HTERT RPE-1 (cell line): ENCODE measurements around the gene TSTD2.

Experiments used
- in situ Hi-C: fragments of 300-500 bp; cut with MboI; formaldehyde crosslinking; loops from 4 replicates; pipeline ENCODE4 v1.14.3; 2020; ENCODE audit warnings: low sequenced_read_pairs

The TSTD2 gene

DNA sequence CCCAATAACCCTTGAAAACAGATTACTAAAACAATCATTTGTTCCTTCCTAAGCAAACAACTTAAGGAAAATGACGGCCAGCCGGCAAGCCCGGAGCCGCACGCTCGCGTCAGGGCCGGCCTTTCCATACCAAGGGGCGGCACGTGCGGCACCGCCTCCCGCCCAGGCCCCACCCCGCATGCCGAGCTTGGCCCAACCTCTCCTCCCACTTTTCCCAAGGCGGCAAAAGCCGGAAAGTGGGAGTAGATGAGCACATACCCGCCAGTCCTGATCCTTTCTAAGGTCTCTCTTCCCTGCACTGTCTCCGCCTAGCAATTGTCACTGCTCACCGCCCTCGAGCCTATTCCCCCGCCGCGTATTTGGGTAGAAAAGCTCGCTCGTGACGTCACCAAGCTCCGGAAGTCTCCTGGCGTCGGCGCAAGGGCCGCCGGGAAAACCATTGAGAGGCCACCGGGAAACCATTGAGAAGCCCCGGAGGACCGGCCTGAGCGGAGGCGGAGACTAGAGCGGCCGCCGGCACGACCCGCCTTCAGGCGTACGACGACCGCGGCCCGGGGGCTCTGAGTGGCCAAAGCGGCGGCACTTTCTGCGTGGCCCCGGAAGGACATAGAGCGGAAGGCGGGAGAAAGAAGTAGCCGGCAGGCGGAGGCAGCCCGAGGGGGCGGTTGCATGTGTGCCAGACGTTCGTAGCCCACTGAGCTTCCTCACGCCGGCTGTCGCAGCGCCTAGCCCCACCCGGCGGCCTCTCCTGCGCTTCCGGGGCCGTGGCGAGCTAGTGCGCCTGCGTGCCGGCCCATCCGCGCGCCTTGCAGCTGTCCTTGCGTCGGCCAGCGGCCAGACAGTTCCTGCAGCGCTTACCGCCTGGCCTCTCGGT, at the start of gene TSTD2, which contains the start of gene NCBP1:
TSTD2 (minus strand) TSS at position 384 of the 874 bp plus-strand sequence. CDS start 5,806 bp downstream, outside the sequence.
NCBP1 (plus strand) TSS at position 837 of the 874 bp plus-strand sequence. CDS start 61 bp downstream, outside the sequence.
- in situ Hi-C loops = no loop called here

DNA sequence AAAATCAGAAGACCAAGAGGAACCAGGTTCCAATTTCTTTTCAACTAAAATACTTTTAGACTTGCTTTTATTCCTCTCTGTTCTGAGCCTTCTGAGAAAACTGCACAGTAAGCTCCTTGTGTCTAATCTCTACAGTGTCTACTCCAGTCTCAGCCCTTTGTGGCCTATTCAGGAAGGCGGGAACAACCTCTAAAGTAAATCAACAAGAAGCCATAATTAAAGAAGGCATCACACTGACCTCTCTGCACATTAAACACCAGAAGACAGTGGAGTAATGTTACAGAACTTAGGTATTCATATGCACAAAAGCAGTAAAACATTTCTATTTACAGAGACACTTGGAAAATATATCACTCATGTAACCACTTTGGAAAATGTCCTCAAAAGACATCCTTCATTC, 49.1 kb upstream of the TSTD2 start:
- in situ Hi-C loops = no loop called here

DNA sequence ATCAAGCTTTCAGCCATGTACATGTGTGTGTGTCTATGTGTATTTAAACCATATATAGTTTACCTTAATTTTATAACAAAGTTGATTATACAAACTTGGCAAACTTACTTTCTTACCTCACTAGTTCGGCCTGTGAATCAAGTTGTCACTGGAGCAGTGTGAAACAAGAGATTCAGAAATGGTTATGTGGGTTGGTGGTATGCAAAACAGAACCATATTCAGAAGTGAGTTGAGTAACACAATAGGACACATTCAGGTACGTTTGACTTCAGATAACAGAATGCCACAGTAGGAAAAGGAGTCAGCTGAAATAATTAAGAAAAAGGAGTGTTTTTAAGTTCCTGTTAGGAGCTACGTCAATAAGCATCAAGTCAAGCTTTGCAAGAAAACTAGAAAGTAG, 42.5 kb upstream of the TSTD2 start:
- in situ Hi-C loops = no loop called here

DNA sequence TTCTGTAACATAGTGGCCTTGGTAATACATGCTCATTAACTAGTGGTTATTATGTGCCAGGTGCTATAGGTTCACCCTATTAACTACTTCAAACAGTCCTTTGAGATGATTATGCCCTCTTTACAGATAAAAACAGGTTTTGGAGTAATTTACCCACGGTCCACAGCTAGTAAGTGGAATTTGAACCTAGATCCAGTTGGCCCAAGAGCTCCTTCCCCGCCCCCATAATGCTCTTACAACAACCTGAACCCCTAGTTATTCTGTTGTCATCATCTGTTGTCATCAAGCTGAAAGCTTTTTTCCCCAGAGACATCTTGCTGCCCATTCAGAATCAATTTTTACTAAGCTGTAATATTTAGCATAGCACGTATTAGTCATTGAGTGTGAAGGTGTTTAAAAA, 40.8 kb upstream of the TSTD2 start:
- in situ Hi-C loops = no loop called here

DNA sequence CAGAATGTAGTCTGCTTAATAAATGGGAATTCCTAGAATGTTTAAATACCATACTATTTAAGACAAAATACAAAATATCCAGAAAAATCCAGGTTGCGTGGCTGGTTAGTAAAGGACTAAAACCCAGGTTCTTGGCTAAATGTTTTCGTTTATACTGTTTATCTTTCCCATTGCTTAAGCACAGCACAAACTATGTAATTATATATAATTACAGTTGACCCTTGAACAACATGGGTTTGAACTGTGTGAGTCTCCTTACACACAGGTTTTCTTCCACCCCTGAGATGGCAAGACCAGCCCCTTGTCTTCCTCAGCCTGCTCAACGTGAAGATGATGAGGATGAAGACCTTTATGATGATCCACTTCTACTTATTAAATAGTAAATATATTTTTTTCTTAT, 39.2 kb upstream of the TSTD2 start:
- in situ Hi-C loops = no loop called here

DNA sequence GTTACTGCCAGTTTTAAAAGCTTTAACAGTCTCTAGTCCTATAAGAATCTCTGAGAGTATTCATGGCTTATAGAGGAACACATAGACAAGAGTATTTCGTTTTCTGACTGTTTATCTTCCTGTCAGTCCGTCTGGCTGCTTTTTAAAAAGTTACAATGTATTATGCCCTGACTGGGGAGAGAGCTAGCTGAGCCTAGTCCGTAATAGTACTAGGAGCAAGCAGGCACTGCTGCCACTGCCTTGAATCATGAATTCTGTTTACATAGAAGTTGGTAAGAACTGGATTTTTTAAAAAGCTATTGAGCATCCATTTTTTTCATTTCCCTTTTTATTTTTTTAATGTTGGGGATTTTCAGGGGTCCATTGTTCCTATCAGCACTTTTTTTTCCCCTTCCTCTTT, 37.4 kb upstream of the TSTD2 start:
- in situ Hi-C loops = no loop called here

DNA sequence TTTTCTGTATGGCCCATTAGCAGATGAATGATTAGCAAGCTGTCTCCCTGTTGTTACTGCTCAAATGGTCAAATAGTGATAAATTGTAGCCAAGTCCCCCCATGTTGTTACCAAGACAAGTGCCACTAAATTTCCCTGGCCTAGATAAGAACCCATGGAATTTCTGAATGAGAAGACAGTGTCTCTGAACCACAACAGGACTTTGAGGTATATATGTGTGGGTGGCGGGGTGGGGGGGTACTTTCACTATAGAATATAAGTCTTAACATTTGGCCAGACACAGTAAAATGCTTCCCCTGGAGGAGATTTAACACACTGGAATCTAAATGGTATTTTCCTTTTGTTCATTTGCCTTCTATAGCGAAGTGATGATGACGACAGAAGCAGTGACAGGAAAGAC, 35.3 kb upstream of the TSTD2 start:
- in situ Hi-C loops = no loop called here

DNA sequence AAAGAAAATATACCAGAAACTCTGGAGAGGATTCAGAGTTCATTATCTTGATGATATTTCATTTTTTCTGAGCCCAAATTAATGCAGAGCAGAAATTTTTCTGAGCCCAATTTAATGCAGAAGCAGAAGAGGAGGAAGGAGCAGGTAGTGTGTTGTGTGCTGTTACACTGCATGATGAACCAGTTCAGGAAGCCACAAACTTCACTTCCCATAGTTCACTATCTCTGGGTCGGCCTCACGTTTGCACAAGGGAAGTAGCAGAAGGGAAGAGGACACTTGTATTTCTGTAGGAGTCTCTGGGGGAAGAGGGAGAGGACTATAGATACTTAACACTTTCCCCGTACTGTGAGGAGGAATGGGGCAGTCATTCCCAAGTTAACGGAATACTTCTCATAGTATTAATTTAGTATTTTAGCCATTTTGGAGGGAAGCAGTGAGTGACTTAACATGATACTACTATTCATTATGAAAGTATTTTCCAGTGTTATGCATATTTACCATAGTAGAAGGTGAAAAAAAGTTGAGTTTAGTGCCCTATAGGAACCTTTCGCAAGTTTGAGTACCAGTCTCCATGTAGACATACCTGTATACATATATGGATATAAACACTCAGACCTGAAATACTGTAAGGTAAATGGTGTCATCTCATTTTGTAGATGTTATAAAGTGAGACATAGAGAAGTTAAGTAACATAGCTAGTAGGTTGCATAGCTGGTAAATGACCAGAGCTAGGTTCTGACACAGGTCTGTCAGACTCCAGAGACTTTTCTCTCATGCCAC, 33.9 kb upstream of the TSTD2 start:
- in situ Hi-C loops = no loop called here

DNA sequence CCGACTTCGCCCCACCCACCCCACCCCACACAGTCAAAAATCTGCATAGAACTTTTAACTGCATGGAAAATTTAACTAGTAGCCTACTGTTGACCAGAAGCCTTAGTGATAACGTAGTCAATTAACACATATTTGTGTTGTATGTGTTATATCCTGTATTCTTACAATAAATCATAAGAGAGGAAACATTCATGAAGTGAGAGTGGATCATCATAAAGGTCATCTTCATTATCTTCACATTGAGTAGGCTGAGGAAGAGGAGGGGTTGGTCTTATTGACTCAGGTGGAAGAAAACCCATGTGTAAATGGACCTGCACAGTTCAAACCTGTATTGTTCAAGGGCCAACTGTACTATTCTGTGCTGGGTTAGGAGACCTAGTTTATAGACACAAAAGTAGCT, 32.6 kb upstream of the TSTD2 start:
- in situ Hi-C loops = no loop called here

DNA sequence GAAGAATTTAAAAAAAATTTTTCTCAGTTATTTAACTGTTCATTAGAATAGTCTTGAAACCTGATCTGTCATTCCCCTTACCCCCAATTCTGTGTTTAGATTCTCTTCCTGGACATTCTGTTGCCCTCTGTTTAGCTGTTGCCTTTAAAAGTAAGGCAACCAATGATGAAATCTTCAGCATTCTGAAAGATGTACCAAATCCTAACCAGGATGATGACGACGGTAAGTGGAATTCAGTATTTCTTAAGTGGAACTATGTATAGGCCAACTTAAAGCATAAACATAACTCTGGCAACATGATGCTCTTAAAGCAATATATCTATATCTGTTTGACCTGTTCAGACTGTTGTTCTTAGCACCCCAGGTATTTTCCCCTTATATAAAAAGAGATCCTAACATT, 27.7 kb upstream of the TSTD2 start:
- in situ Hi-C loops = no loop called here

DNA sequence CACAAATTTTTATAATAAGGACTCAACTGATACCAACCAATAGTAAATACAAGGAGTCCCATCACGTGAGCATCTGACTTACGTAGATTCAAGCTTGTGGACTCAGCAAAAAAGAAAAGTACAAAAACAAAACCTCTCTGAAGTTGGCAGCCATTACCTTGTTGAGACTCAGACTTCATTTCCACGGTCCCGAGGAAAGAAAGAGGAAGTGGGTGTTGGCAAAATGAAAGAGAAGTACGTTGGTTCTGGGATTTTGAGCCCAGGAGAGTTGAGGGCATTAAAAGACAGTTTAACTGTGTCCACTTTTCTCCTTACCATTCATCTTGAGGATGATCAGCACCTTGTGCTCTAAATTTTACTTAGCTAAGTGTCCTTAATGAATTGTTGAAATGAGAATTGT, 27.2 kb upstream of the TSTD2 start:
- in situ Hi-C loops = no loop called here

DNA sequence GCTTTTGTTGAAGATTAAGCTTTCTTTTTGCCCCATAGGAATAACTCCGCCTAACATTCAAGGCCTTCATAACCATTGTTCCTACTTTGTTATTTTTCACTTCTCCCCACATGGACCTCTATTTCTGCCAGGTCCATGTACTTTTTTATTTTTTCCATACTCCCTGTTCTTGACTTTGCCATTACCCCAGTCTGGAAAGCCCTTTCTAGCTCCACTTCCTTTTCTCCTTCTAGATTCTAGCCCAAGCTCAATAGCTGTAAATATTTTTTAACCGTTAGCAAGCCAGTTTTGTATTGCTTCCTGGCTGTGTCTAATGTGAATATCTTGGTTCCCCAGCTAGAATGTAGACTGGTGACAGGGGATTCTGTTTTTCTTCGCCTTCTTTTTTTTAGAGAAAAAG, 26.6 kb upstream of the TSTD2 start:
- in situ Hi-C loops = no loop called here

DNA sequence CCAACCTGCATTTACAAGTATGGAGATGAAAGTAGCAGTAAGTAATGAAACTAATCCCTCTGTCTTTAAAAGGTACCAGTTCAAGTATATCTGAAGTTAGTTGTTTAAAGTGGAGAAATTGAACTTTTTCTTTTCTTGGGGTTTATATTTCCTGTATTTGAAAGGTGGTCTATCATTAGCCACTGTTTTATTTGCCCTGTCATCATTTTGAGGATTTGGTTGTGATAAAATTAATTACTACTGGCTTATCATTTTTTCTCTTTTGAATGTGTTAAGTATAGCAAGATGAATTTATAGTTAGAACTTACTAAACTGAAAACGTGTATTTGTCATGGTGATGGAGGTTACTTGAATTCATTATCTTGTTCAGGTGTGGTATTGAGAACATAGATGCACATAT, 25.5 kb upstream of the TSTD2 start:
- in situ Hi-C loops = no loop called here

DNA sequence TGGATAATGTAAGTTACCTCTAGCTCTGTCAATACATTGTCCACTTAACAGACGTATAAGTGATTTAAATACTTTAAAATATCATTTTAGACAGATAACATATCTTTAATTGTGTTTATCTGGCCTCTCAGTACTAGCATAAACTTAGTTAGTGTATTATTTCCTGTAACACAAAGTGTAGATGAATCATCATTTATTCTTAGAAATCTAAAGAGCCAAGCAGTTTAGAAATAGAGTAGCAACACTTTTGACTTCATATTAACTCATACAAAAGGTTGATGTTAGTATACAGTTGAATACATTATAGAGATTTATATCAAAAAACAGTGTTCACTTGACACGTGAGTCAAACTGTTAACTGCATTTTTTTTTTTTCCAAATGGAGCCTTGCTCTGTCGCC, 18.5 kb upstream of the TSTD2 start:
- in situ Hi-C loops = no loop called here

DNA sequence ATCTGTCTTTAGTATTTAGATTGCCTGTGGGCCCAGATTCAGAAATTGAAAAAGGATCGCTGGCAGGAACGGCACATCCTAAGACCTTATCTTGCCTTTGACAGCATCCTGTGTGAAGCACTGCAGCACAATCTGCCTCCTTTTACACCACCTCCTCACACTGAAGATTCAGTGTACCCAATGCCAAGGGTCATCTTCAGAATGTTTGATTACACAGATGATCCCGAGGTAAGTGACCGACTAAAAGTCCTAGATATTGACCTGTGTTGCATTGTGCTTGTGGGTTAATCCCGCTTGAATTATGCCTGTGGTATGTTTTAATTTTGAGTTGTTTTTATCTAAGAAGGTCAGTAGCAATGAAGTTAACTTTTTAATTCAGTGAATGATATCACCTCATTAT, 14.8 kb upstream of the TSTD2 start:
- in situ Hi-C loops = no loop called here

DNA sequence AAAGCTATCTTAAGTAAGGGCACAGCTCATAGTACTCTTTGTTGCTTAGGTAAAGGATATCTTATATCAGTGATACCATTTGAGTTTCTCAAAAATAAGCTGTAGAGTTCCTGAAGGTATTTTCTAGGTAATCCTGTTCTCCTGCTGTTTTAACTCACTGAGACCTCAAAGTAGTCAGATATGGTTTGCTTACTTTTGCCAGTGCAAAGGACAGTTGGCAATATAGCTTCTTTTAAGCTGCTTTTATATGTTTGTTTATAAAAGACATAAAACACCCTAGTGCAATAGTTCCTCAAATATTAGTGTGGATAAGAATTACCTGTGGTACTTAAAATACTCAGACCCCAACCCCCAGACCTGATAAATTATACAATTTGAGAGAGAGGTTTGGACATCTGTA, 12.6 kb upstream of the TSTD2 start:
- in situ Hi-C loops = no loop called here

DNA sequence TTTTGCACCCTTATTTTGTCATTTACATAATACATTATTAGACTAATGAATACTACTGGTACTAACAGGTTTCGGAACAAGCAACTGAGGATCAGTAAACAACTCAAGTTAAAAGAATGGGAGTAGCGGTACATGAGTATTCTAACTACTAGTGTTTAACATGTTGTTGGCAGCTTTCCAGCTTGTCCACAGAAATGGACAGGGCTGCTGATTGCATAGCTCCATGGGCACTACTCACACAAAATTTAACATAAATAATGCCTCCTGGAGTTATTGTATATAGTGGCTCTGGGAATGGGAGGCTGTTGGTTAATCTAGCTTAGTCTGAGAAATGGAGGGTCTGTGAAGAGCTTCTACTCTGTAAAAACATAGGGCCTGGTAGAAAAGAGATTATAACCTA, 7.2 kb upstream of the TSTD2 start:
- in situ Hi-C loops = no loop called here

DNA sequence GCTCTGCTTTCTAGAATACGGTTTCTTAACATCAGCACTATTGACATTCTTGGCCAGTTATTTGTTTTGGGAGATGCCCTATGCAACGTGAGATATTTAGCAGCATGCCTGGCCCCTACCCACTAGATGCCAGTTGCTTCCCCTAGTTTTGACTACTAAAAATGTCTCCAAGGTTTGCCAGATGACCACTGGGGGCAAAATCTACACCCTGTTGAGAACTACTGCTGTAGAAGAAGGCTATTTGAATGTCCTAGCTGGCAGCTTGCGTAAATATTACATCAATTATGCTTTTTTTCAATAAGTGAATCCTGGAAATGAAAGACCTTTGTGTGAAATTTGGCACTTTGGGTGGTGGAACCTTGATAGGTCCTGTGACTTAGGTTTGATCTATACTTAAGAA, 5.5 kb upstream of the TSTD2 start:
- in situ Hi-C loops = no loop called here

DNA sequence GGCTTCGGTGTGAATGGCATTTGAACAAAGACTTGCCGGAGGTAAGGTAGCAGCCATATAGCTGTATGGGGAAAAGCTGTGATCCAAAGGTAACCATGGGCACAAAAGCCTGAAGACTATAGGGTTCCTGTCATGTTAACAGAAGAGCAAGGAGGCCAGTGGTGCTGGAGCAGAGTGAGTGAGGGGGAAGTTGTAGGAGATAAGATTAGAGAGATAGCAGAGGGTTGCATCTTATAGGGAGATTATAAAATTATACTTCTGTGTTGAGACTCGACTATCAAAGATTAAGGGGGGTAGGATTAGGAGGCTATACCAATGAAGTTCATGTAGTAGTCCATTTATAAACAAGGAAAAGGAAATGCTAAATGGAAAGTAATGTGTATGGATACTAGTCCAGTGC, 3.7 kb upstream of the TSTD2 start:
- in situ Hi-C loops = no loop called here

DNA sequence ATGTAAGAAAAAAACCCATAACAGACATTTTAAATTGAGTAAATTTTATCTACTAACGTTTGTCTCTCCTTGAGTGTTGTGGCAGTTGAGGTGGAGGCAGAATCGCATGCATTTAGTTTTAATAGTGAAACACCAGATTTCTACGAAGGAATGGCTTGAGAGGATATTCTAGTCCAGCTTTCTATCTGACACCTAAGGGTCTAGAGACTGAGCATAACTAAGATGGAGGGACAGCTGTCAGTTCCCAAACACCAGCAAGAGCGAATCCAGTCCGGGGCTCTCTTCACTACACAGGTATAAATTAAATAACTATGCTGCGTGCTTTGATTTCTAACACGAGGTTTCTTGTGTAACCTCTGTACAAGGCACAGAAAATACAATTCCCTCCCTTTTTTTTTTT, 1.9 kb upstream of the TSTD2 start:
- in situ Hi-C loops = no loop called here

DNA sequence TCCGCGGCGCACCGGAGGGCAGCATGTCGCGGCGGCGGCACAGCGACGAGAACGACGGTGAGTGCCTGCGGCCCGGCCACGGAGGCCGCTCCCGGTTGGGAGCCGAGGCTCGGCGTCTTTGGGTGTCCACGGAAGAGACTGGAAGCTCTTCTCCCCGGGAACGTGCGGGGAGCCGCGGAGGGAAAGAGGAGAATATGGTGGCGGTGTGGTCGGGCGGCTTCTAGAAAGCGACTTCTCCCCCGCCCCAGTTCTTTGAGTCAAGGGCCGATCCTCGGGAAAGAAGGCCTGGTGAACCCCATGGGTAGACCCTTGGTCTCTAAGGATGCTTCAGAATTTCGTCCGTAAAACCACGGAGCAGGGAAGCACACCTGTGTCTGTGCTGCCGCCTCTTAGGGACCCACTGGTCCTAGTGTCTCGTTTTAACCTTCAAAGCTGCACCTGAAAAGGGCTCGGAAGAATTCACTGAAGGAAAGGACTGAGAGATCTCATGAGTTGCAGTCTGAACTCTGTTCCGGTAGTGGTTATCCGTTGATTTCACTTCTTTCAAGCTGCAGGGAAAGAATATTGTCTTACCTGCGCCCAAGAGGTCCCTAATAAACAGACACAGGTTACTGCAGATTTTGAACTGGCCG, 807 bp upstream of the TSTD2 start:
- in situ Hi-C loops = no loop called here
